HG02885 (cell line): ENCODE results near the gene RABGAP1.

Experiments
- ATAC-seq: cut with Tn5 transposase; IDR thresholded peaks from one replicate; pipeline ENCODE4 v1.9.1; 2021; ENCODE audit warnings: mild to moderate bottlenecking; ENCODE audit not compliant: unreplicated experiment, poor library complexity

RABGAP1 gene

GRCh38 chr9:123104807-123105206, 164.0 kb downstream of the RABGAP1 start:
- no peak for ATAC-seq

DNA sequence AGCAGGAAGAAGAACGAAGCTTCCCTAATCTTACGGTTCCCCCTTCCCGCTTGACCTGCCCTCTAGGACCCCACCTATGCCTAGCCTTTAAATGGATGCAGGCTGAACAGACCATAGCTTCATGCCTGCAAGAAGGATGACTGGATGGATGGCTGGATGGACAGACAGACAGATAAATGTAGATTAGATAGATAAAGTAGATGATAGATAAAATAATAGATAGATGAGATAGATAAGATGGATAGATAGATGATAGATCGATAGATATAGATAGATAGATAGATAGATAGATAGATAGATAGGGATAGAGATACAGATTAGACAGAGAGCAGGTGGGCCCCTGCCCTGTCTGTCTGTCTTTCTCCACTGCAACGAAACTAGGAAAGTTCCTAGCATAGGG, 164.7 kb downstream of the RABGAP1 start:
- no peak for ATAC-seq

DNA sequence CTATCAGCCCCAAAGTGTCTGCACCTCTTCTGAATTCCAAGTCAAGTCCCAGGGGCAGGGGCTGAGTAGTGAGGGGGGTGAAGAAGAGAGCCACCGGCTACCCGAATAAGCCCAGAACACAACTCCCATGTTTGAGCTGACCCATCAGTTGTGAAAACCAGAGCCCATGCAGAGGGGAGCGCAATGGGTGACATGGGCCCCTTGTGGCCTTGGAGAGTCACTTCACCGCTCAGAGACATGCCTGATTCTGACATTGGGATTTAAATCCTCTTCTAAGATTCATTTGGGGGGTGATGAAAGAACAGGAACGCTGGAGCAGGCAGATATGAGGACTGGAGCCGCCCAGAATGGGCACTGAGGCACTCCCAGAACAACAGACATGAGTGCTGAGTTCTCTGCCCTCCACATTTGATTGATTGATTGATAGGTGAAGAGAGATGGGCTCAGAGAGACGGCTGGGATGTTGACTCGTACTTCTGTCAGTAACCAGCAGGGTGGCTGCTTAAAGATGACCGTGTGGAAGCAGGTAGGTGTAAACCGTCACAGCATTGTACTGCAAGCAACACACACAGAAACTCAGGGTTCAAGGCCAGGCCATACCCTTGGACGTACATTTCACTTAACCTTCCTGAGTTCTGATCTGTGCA, 166.9 kb downstream of the RABGAP1 start:
- ATAC-seq = no peak

GRCh38 chr9:123108976-123109375, 168.2 kb downstream of the RABGAP1 start:
- no peak for ATAC-seq

DNA sequence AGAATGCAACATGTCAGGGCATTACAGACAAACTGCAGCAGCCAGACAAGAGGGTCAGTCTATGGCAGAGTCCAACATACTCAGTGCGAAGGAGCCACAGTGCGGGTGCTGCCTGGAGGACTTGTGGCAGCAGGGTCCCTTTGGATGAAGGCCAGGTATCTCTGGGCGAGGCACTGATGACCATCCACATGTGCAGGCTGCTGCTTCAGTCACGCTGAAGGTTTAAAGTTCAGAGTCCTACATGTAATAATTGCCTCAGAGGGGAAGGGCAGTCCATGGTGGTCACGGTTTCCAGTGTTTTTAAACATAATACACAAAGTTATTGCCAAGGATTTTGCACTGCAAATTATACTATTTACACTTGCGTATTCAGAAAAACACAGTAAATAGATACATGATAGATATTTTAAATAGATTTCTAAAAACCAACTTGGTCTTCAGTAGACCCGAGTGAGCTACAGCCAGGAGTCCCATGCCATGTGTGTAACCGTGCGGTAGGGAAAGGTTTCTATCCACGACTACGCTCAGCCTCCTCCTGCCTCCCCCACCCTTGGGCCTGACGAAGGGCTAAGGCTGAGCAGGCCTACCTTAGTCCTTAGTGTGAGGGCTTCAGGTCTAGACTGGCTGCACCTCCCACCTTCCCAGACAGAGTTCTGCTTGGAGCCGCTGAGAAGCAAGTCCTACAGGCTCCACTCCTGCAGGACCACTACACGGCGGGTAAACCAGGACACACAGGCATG, 168.9 kb downstream of the RABGAP1 start:
- ATAC-seq = no peak

DNA sequence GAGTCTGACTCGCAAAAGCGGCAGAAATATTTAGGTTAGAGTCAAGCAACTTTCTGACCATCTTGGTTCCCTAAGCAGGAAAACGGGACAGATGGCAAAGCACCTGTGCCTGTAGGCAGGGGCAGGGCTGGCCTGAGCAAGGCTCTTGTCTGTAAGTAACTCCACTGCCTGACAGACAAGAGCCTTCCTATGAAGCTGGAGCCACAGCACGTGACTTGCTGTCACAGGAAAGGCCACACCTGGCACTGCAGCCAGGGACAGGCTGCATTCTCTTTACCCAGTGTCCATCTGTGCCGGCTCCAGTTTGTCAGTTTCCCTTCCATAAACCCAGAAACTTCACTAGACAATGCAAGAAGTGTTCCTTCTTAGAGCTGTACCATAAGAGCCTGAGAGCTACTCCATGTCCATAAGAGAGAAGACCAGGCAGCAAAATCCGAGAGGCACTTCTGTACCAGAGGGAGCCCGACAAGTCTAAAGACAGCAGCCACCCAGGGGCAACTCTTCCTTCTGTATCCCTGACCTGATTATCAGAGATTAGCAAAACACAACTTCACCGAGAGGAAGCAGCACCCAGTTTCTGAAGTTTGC, 170.7 kb downstream of the RABGAP1 start:
- ATAC-seq = no peak

- no peak for ATAC-seq
Measured at GRCh38 chr9:123112015-123112975, 171.5 kb downstream of the RABGAP1 start.

DNA sequence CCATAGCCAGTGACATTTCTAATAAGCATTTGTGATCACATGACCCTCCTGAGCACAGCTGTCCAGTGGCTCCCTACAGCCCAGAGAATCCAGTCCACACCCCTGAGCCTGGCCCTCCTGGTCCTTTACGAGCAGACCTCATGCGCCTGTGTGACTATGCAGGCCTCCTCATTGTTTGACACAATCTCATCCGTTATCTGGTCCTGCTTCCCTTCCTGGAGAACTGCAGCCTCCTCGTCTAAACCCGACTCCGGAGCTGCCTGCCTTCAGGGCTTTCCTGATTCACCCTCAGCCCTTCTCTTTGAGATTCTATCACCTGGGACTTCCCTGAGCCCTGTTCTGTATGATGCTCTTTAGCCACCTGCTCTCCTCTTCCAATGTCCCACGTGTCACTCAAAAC, 172.4 kb downstream of the RABGAP1 start:
- ATAC-seq = no peak

DNA sequence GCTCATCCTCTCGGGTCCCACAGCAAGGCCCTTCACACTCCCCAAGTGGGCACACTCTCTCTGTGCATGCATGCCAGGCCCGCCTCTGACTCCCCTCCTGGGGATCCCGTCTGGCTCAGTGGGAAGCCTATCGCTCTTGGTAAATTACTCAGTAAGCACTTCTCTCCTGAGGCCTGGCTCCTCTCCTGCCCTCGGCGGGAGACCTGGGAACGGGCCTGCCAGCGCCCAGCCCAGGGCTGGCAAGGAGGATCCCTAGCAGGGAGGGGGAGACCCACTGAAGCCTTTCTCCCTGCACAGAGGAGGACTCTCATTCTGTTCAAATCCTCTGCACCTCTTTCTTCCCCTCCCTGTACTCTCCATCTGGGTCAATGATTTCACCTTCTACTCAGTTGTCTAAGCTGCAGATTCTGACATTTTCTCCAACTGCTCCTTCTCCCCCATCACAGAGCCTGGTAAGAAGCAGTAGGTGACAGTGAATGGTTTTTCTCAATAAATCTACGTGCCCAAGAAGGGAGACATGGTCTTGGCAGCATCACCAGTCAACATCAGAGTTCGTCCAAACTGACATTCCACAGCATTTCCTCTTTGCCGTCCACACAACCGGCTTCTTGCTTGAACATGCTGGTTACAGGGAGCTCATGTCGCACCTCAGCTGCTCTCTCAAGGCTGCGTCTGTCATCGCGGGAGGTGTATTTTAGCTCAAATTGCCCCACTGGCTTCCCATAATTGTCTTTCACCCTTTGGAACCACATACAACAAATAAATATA, 174.5 kb downstream of the RABGAP1 start:
- ATAC-seq = no peak

DNA sequence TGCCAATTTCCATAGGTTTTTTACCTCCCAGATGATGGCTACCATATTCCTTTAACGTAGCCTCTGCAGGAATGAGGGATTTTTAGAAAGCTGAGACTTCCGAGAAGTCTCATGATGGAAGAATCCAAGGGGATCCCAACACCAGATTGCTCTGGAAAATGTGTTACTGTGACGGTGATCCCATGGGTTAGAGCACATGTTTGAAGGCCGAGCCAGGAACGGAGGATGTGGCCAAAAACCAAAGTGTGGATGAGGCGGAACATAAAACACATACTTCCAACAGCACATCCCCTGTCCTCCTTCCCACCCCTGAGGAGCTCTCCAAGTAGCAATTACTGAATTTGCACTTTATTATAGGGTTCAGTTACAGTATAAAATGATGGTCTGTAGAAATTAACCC, 175.2 kb downstream of the RABGAP1 start:
- no peak for ATAC-seq

DNA sequence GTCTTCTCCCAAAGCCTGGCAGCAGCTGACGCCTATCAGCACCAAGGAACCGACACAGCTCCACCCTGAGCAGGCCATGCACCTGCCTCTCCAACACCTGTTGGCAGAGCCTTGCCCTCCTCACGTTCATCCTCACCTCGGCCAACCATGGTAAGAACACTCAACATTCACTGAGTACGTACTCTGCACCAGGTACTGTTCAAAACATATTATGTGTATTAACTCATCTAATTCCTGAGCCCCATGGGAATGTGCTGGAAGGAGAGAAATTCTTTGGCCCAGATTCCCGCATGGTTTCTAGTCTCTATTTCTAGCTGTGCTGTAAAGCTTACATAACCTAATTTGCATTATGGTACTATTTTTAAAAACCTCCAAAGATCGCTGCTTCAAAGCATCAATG, 178.7 kb downstream of the RABGAP1 start:
- ATAC-seq = no peak

DNA sequence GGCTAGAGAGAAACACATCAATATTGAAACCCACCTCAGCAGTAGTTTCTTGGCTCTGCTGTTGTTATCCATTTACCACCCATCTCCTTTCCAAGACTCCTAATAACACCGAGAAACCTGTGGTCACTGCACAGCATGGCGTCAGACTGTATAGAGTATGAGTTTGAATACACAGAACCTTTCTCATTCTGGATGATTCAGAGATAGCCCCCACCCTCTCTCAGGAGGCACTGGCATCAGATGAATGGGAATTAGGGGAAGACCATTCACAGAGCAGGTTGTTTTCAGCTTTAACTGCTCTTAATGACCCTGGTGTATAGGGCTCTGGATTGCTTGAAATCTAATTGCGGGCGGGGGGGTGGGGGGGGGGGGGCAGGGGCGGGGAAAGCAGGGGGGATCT, 179.3 kb downstream of the RABGAP1 start:
- no peak for ATAC-seq

DNA sequence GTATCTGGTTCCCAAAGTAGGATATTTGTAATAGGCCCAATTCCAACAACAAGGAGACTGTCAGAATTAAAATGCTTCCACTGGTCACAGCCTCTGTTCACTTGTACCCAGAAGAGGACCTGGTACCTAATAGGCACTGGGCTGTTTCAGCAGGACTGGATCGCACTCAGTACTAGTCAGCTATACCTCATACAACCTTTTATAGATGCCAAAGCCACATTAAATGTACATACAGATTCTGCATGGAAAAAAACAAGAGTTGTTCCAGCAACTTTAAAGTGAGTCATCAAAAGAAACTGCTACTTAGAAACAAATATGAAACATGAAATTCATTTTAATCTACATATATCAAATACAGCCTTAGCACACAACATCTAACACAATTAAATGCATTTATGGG, 180.1 kb downstream of the RABGAP1 start:
- ATAC-seq = no peak

DNA sequence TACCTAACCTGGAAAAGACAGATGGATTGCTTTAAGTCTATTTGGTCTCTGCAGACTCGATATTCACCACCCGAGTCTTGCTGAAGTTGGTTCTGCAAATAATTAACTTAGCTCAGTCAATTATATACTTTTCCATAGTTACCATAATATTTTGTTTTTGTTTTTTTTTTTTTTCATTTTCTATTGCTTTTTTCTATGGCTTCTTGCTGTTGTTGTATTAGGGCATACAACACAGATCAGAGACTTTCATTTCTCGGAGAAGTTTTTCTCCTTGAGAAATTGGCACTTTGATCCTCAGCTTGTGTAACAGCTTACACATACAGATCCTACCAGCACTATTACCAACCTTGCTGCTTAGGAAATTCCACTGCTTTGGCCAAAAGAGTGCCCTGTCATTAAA, 180.6 kb downstream of the RABGAP1 start:
- ATAC-seq = no peak

DNA sequence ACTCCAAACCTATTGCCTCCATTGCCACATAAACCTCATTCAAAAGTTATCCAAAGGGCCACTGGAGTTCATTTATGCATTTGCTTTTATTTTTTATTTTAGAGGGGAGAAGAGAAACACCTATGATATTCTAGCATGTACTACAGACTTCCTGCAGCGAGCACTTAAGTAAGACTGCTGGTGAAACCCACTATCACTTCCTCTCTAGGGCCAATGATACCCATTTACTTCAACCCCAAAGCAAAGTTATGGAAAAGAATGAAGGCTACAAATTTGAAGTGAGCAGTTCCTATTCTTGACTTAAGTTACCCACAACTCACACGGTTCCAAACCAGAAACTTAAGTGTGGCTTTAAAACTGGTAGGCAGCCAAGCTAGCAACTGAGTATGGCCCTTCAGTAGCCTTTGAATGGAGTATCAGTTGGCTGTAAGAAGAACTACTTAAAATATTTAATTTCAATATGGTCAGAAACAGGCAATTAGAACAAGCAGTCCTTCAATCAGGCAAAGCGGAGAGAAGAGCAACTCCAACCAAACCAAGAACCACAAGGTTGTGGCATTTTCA, 186.8 kb downstream of the RABGAP1 start:
- no peak for ATAC-seq

DNA sequence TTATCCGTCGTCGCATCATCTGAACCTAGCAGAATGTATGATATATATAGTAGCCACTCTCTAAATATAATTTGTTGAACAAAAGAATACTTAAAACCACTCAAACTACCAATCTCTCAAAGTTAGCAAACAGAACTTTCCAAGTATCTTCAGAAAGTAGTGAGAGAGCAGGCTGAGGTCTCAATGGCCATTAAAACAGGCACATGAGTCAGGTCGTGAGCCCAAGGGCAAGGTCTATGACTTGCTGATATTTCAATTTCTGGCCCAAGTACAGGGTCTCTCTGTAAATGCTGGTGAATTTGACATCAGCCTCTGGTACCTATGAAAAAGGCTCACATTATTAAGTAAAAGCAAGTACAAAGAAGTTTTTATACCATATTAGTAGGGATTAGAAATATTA, 187.8 kb downstream of the RABGAP1 start:
- no peak for ATAC-seq

- ATAC-seq = no peak
Measured at GRCh38 chr9:123129423-123129822, 188.6 kb downstream of the RABGAP1 start.

- ATAC-seq = no peak
Measured at GRCh38 chr9:123131258-123131657, 190.4 kb downstream of the RABGAP1 start.

DNA sequence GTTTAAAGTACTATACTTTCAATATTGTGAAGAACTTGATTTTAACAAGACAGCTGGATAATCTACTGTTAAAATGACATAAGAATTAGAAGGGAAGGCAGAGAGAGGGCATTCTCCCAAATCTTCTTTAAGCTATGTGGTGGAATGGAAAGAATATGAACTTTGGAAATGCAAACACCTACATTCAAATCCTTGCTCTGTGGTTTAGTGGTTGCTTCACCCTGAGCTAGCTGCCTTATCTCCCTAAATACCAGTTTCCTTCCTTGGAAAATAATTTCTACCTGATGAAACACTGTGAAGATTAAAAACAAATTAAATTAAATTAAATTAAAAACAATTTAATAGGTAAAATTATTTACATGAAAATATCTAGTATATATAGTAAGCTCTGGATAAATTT, 191.2 kb downstream of the RABGAP1 start:
- ATAC-seq = no peak

DNA sequence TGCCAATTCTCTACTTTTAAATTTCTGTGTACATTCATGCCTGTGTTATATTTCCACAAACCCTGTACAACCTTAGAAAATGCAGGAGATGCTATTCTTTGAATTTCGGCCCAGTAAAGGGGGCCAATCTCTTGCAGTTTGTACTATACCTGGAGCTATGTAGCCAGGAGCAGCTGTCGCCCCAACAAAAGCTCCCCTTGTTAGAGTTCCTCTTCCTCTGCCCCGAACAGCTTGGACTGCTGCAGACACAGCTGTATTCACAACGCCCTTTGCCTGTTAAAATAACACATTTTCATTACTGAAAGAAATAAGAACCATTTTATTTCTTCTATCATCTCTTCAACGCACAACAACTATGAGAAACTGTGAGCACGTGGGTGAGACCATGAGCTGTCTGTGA, 191.9 kb downstream of the RABGAP1 start:
- no peak for ATAC-seq
